Lung (tissue), 12 donors: ENCODE results near the gene OSBPL9. TPM values are rescaled to one million over a fixed set of nuclear protein-coding genes. Genes with fewer than 3 reads are reported as not detected.
A peak's percentile ranks its signal among the peaks of the same experiment; 100 is the strongest.
"Not testable (repeated sequence)": the region's sequence is repeated elsewhere in the genome, so short reads cannot be mapped to it uniquely, and the experiment has no call there.

Experiments
- ATAC-seq: fragments of 200-7000 bp; cut with Tn5 transposase; one replicate; pipeline ENCODE4 v1.9.1; 2020; ENCODE audit warnings: moderate number of reproducible peaks; ENCODE audit not compliant: insufficient read depth, low FRiP score
- DNase-seq, 3 donors: peaks; one replicate each; pipeline ENCODE4 v3.0.0-alpha.2; 2013 to 2017
- H3K27ac ChIP-seq, 2 donors: one replicate each; pipeline ENCODE4 v1.5.1; 2013; ENCODE audit warnings: mild to moderate bottlenecking in 2 of 2, moderate library complexity in 2 of 2, control low read depth in 1 of 2, inconsistent platforms in 1 of 2, low read depth in 1 of 2, low read length in 1 of 2
- H3K27me3 ChIP-seq, 3 donors: one replicate each; pipeline ENCODE4 v1.5.1; 2013; ENCODE audit warnings: low read length in 2 of 3; ENCODE audit not compliant: control insufficient read depth in 3 of 3, insufficient read depth in 3 of 3
- H3K36me3 ChIP-seq, 4 donors: one replicate each; pipeline ENCODE4 v1.5.1; 2013; ENCODE audit warnings: low read length in 4 of 4, mild to moderate bottlenecking in 1 of 4, moderate library complexity in 1 of 4; ENCODE audit not compliant: control insufficient read depth in 4 of 4, insufficient read depth in 4 of 4
- H3K4me1 ChIP-seq, 5 donors: one replicate each; pipeline ENCODE4 v1.5.1; 2013; ENCODE audit warnings: low read length in 5 of 5, mild to moderate bottlenecking in 2 of 5, moderate library complexity in 1 of 5; ENCODE audit not compliant: control insufficient read depth in 5 of 5, insufficient read depth in 5 of 5
- H3K4me3 ChIP-seq: one replicate; pipeline ENCODE4 v1.5.1; 2013; ENCODE audit warnings: mild to moderate bottlenecking, control low read depth, moderate library complexity
- H3K9ac ChIP-seq, 2 donors: one replicate each; pipeline ENCODE4 v1.5.1; 2013; ENCODE audit warnings: low read length in 2 of 2, control low read depth in 1 of 2; ENCODE audit not compliant: insufficient read depth in 1 of 2
- H3K9me3 ChIP-seq, 4 donors: one replicate each; pipeline ENCODE4 v1.5.1; 2013; ENCODE audit warnings: low read length in 3 of 4, mild to moderate bottlenecking in 1 of 4, moderate library complexity in 1 of 4; ENCODE audit not compliant: control insufficient read depth in 4 of 4, insufficient read depth in 3 of 4
- CTCF ChIP-seq: IDR thresholded peaks from 2 replicates; pipeline ENCODE4 v1.5.1; 2012; ENCODE audit warnings: mild to moderate bottlenecking; ENCODE audit errors: control extremely low read depth, extremely low read depth
- WGBS, 2 donors: extraction: QIAGEN DNeasy Blood & Tissue Kit; methylation state at CpG; one replicate each; pipeline ENCODE4 v1.1.7; 2013; 5-methylcytosine and 5-hydroxymethylcytosine counted together
- polyA plus RNA-seq, 2 donors: library from polyadenylated mRNA; stranded (reverse); fragments of 200-250 nt; gene quantifications; one replicate each; pipeline ENCODE4 v1.2.1, GENCODE V29; 2013
- total RNA-seq, 2 donors: library from RNA; depleted of rRNA in 1 of 2; stranded (reverse); fragments of >200 nt in 1 of 2; gene quantifications; one replicate each; pipeline ENCODE4 v1.2.1, GENCODE V29; 2014 to 2021
- donor health status: control.
- donor health status: control.
- donor health status: Bipolar disorder and iron deficiency.
- donor health status: healthy.
- donor health status: DM: yes; HTN: yes; CAD: no.

Gene OSBPL9
- total and polyA plus RNA-seq, 4 donors, result 36.8 to 135 (median 72.4) TPM

GRCh38 chr1:51732701-51733425, 116.0 kb downstream of the OSBPL9 start:
- H3K27ac ChIP-seq, result peak overlapping the region in 1 of 2 donors; percentile 62
- WGBS, 2 donors, result 81 to 90% methylated on average over 4 of the region's 4 CpGs
- H3K4me1 ChIP-seq, result peaks cover 4 to 30% (median 8%) of the 10 kb centered on the region in 5 donors
- DNase-seq (no peak), ATAC-seq (no peak)
- H3K9ac ChIP-seq, result peak overlapping the region in 1 of 2 donors; percentile 61
- peaks cover 0 to 4% (median 0%) of the 10 kb centered on the region in 3 donors for H3K27me3 ChIP-seq
- H3K4me3 ChIP-seq, result no peak overlapping the region
- H3K36me3 ChIP-seq, result no peaks in the 10 kb centered on the region
- no peak for TF ChIP-seq CTCF
- H3K9me3 ChIP-seq, result no peaks in the 10 kb centered on the region

GRCh38 chr1:51733426-51733774, 116.5 kb downstream of the OSBPL9 start:
- H3K36me3 ChIP-seq, H3K27me3 ChIP-seq, ATAC-seq, H3K9me3 ChIP-seq, H3K9ac ChIP-seq, H3K4me3 ChIP-seq, DNase-seq: not testable (repeated sequence)
- peaks cover 4 to 30% (median 8%) of the 10 kb centered on the region in 5 donors for H3K4me1 ChIP-seq
- 76 to 83% methylated on average over 7 of the region's 7 CpGs for WGBS, 2 donors
- H3K27ac ChIP-seq, result peak overlapping the region in 1 of 2 donors; percentile 62

- no peaks in the 10 kb centered on the region for H3K9me3 ChIP-seq
- H3K27ac ChIP-seq, result peak overlapping the region in 1 of 2 donors; percentile 14
- peaks cover under 1 to 24% (median 6%) of the 10 kb centered on the region in 5 donors for H3K4me1 ChIP-seq
- TF ChIP-seq CTCF, result no peak
- peak in 2 of 3 donors; percentile 61 to 66 for DNase-seq
- 65 to 82% methylated on average over 7 of the region's 7 CpGs for WGBS, 2 donors
- no peak for ATAC-seq
- H3K27me3 ChIP-seq, result no peaks in the 10 kb centered on the region
- H3K9ac ChIP-seq, result no peak overlapping the region
- no peaks in the 10 kb centered on the region for H3K36me3 ChIP-seq
- H3K4me3 ChIP-seq, result no peak overlapping the region
Measured at GRCh38 chr1:51733793-51734522, 117.1 kb downstream of the OSBPL9 start.
